ENCODE data around the gene IFNAR2.
A peak's percentile ranks its signal among the peaks of the same experiment; 100 is the strongest.

IFNAR2 gene

GRCh38 chr21:33229784-33230544 lies at the start of gene IFNAR2:
TSS of gene IFNAR2 (plus strand) at chr21:33229938. CDS start at chr21:33241923, 11,985 bp downstream.
- DNase-seq (ENCODE audit: low spot score): peak; percentile 96

GRCh38 chr21:33185852-33186251 lies 43.9 kb upstream of the IFNAR2 start:
- no peak for DNase-seq (ENCODE audit: low spot score)
- TF ChIP-seq CTCF (IDR thresholded peaks at IDR 0.05; ENCODE audit: extremely low read depth, missing control alignments): no peak

More at GRCh38 chr21:33229784-33230544, at the start of gene IFNAR2:
- TF ChIP-seq CTCF (IDR thresholded peaks at IDR 0.05; ENCODE audit: extremely low read depth, missing control alignments): no peak

GRCh38 chr21:33187276-33187675 lies 42.5 kb upstream of the IFNAR2 start:
- no peak for TF ChIP-seq CTCF (IDR thresholded peaks at IDR 0.05; ENCODE audit: extremely low read depth, missing control alignments)
- no peak for DNase-seq (ENCODE audit: low spot score)

DNA sequence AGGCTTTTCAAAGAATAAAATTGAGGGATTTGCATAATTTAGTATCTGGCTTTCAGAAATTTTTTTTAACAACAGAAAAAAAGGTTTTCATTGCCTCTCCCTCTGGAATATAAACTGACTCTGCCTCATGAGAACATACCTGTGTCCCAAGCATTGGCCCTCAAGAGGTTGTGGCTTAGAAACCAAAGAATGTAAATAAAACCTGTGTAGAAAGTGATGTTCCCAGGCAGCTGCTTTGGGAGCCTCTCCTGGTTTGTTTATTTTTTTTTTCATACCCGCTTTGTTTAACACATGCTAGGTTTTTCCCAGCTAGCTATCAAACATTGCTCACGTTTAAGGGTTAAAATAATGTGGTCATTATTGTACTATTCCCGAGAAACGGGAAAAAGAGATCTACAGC lies 40.5 kb upstream of the IFNAR2 start:
- DNase-seq (ENCODE audit: low spot score): no peak
- no peak for TF ChIP-seq CTCF (IDR thresholded peaks at IDR 0.05; ENCODE audit: extremely low read depth, missing control alignments)

GRCh38 chr21:33189824-33190223 lies 39.9 kb upstream of the IFNAR2 start:
- DNase-seq (ENCODE audit: low spot score): no peak
- TF ChIP-seq CTCF (IDR thresholded peaks at IDR 0.05; ENCODE audit: extremely low read depth, missing control alignments): no peak

GRCh38 chr21:33196941-33197374 lies 32.8 kb upstream of the IFNAR2 start:
- peak; percentile 53 for TF ChIP-seq CTCF (IDR thresholded peaks at IDR 0.05; ENCODE audit: extremely low read depth, missing control alignments)

GRCh38 chr21:33197496-33197895 lies 32.2 kb upstream of the IFNAR2 start:
- TF ChIP-seq CTCF (IDR thresholded peaks at IDR 0.05; ENCODE audit: extremely low read depth, missing control alignments): no peak
- DNase-seq (ENCODE audit: low spot score): no peak

More at GRCh38 chr21:33196941-33197374, 32.8 kb upstream of the IFNAR2 start:
- peak; percentile 37 for DNase-seq (ENCODE audit: low spot score)

Data from GM20000 (cell line).